Keratinocyte (primary cell): ENCODE data around the gene PAIP2. TPM values are rescaled to one million over a fixed set of nuclear protein-coding genes. Genes with fewer than 3 reads are reported as not detected.
A peak's percentile ranks its signal among the peaks of the same experiment; 100 is the strongest.

Experiments used
- DNase-seq: peaks from one replicate; pipeline ENCODE4 v3.0.0-alpha.2; 2011; ENCODE audit warnings: low read depth, missing footprints, low spot score
- FAIRE-seq: peaks from 2 replicates; lab custom pipeline; 2011; peaks lifted over from hg19 to GRCh38; lab: Jason Lieb, UNC
- H2AFZ ChIP-seq: 2 replicates; pipeline ENCODE4 v1.6.0; 2012; ENCODE audit warnings: low read length, control low read depth, inconsistent platforms; ENCODE audit not compliant: control insufficient read depth
- H3K27ac ChIP-seq: 2 replicates; pipeline ENCODE4 v1.5.1; 2011; ENCODE audit warnings: low read length; ENCODE audit not compliant: control insufficient read depth, insufficient read depth
- H3K27me3 ChIP-seq: 3 replicates; pipeline ENCODE4 v1.6.0; 2011; ENCODE audit warnings: low read length; ENCODE audit not compliant: control insufficient read depth, insufficient read depth; ENCODE audit errors: extremely low read depth
- H3K36me3 ChIP-seq, 2 experiments: 2 replicates in 1 of 2; 3 replicates in 1 of 2; pipeline ENCODE4 v1.5.1; 2011; ENCODE audit warnings: low read length in 2 of 2, mild to moderate bottlenecking in 1 of 2; ENCODE audit not compliant: control insufficient read depth in 2 of 2, insufficient read depth in 2 of 2; ENCODE audit errors: extremely low read depth in 1 of 2
- H3K4me1 ChIP-seq: 3 replicates; pipeline ENCODE4 v1.5.1; 2011; ENCODE audit warnings: low read length; ENCODE audit not compliant: control insufficient read depth, insufficient read depth; ENCODE audit errors: extremely low read depth
- H3K4me2 ChIP-seq: 3 replicates; pipeline ENCODE4 v1.6.0; 2011; ENCODE audit warnings: low read depth, low read length; ENCODE audit not compliant: control insufficient read depth, insufficient read depth; ENCODE audit errors: extremely low read depth
- H3K4me3 ChIP-seq, 3 experiments: fragments of 200-600 bp in 1 of 3; sonication (generic) in 1 of 3; 2 replicates in 2 of 3; 3 replicates in 1 of 3; pipeline ENCODE4 v1.5.1; 2011 to 2016; ENCODE audit warnings: low read length in 3 of 3, mild to moderate bottlenecking in 3 of 3, control low read depth in 2 of 3, inconsistent platforms in 1 of 3, low read depth in 1 of 3, mixed read lengths in 1 of 3, mixed run types in 1 of 3, moderate library complexity in 1 of 3; ENCODE audit not compliant: control insufficient read depth in 2 of 3, insufficient read depth in 2 of 3; ENCODE audit errors: extremely low read depth in 1 of 3
- H3K79me2 ChIP-seq: 2 replicates; pipeline ENCODE4 v1.6.0; 2012; ENCODE audit warnings: low read length; ENCODE audit not compliant: control insufficient read depth, insufficient read depth
- H3K9ac ChIP-seq: 3 replicates; pipeline ENCODE4 v1.6.0; 2011; ENCODE audit warnings: low read length; ENCODE audit not compliant: control insufficient read depth, insufficient read depth; ENCODE audit errors: extremely low read depth
- H3K9me1 ChIP-seq: 3 replicates; pipeline ENCODE4 v1.6.0; 2011; ENCODE audit warnings: low read length; ENCODE audit not compliant: control insufficient read depth, insufficient read depth; ENCODE audit errors: extremely low read depth
- H3K9me3 ChIP-seq: 2 replicates; pipeline ENCODE4 v1.5.1; 2012; ENCODE audit warnings: low read depth, low read length; ENCODE audit not compliant: control insufficient read depth
- H4K20me1 ChIP-seq: 3 replicates; pipeline ENCODE4 v1.6.0; 2011; ENCODE audit warnings: low read length; ENCODE audit not compliant: control insufficient read depth, insufficient read depth; ENCODE audit errors: extremely low read depth
- EZH2 ChIP-seq: IDR thresholded peaks from one replicate; pipeline ENCODE4 v1.6.1; 2012; ENCODE audit warnings: inconsistent platforms, mild to moderate bottlenecking, low read length, moderate library complexity
- dilution Hi-C: fragments of 300-500 bp; cut with MboI; formaldehyde crosslinking; loops from one replicate; pipeline ENCODE4 v1.7.0; 2020; ENCODE audit warnings: low sequenced_read_pairs; ENCODE audit not compliant: extremely low pct_ligation_motif_present
- polyA plus RNA-seq, 5 experiments: library from polyadenylated mRNA; depleted of rRNA in 3 of 5; stranded (reverse) in 3 of 5; stranded (forward) in 1 of 5; unstranded in 1 of 5; fragments of >200 nt; gene quantifications; 1 replicate in 1 of 5; 2 replicates in 3 of 5; 3 replicates in 1 of 5; pipeline versions ENCODE4 v1.2.1 to v1.2.3, GENCODE V29; 2011 to 2012; ENCODE audit warnings: missing spikeins in 2 of 5, low read depth in 1 of 5, low replicate concordance in 1 of 5
- TF ChIP-seq, protein P1 (sequence below), 3 experiments: IDR thresholded peaks in 1 of 3; conservative IDR thresholded peaks in 1 of 3; optimal IDR thresholded peaks in 1 of 3; 2 replicates in 2 of 3; 3 replicates in 1 of 3; pipeline versions ENCODE3 to v1.5.1; 2011; ENCODE audit warnings: low read length in 3 of 3, mild to moderate bottlenecking in 3 of 3, moderate library complexity in 2 of 3, control low read depth in 1 of 3, inconsistent platforms in 1 of 3; ENCODE audit not compliant: insufficient read depth in 2 of 3; ENCODE audit errors: extremely low read depth in 1 of 3

PAIP2 gene
- polyA plus RNA-seq, 1 donor (not counting 4 experiments of a cell fraction or from before 2014, with no cell fraction given), result 65.6 TPM

DNA sequence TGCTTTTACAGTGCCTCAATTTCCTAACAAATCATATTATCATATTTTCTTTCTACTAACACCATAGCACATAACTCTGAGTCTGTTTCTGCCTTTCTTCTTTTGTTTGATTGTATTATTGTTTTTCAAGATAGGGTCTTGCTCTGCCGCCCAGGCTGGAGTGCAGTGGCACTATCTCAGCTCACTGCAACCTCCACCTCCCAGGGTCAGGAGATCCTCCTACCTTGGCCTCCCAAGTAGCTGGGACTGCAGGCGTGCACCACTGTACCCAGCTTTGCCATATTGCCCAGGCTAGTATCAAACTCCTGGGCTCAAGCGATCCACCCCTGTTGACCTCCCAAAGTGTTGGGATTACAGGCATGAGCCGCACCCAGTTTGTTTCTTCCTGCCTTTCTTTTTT lies 18.7 kb downstream of the PAIP2 start:
- no peak overlapping the region for H2AFZ ChIP-seq
- dilution Hi-C loops, result no loop called here
- no peak for DNase-seq
- TF ChIP-seq EZH2, result no peak
- TF ChIP-seq, protein P1, sequence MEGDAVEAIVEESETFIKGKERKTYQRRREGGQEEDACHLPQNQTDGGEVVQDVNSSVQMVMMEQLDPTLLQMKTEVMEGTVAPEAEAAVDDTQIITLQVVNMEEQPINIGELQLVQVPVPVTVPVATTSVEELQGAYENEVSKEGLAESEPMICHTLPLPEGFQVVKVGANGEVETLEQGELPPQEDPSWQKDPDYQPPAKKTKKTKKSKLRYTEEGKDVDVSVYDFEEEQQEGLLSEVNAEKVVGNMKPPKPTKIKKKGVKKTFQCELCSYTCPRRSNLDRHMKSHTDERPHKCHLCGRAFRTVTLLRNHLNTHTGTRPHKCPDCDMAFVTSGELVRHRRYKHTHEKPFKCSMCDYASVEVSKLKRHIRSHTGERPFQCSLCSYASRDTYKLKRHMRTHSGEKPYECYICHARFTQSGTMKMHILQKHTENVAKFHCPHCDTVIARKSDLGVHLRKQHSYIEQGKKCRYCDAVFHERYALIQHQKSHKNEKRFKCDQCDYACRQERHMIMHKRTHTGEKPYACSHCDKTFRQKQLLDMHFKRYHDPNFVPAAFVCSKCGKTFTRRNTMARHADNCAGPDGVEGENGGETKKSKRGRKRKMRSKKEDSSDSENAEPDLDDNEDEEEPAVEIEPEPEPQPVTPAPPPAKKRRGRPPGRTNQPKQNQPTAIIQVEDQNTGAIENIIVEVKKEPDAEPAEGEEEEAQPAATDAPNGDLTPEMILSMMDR (optimal IDR thresholded peaks at IDR 0.05 in 1 of 3, IDR thresholded peaks at IDR 0.05 in 1 of 3, conservative IDR thresholded peaks at IDR 0.05 in 1 of 3; ENCODE audit: extremely low read depth in 1 of 3, insufficient read depth in 2 of 3, low read length in 3 of 3), result no peak
- no peak for FAIRE-seq
- no peak overlapping the region for H3K9ac ChIP-seq
- H4K20me1 ChIP-seq, result no peaks in the 10 kb centered on the region
- H3K4me1 ChIP-seq, result no peaks in the 10 kb centered on the region
- peaks cover 2 to 3% of the 10 kb centered on the region in 2 experiments for H3K36me3 ChIP-seq
- H3K27me3 ChIP-seq, result no peaks in the 10 kb centered on the region
- H3K9me1 ChIP-seq, result no peaks in the 10 kb centered on the region
- H3K79me2 ChIP-seq, result peaks cover 51% of the 10 kb centered on the region
- H3K4me3 ChIP-seq, result no peak overlapping the region
- H3K4me2 ChIP-seq, result no peak overlapping the region
- no peaks in the 10 kb centered on the region for H3K9me3 ChIP-seq
- H3K27ac ChIP-seq, result no peak overlapping the region

- dilution Hi-C loops, result no loop called here
These were observed 20.3 kb downstream of the PAIP2 start for GRCh38 chr5:139361835-139362429.

More at GRCh38 chr5:139361835-139362429, 20.3 kb downstream of the PAIP2 start:
- Histone ChIP-seq H4K20me1 (no peaks in the 10 kb centered on the region), H3K27me3 (no peaks in the 10 kb centered on the region), H3K9me3 (no peaks in the 10 kb centered on the region), H3K4me3 (no peak overlapping the region), H2AFZ (no peak overlapping the region), H3K36me3 (peaks cover 7 to 8% of the 10 kb centered on the region in 2 experiments), H3K4me1 (no peaks in the 10 kb centered on the region), H3K27ac (peak overlapping the region; percentile 28), H3K9ac (no peak overlapping the region), H3K4me2 (no peak overlapping the region), H3K79me2 (peaks cover 39% of the 10 kb centered on the region), H3K9me1 (no peaks in the 10 kb centered on the region)
- FAIRE-seq (no peak), DNase-seq (no peak)
- TF ChIP-seq, protein P1 (optimal IDR thresholded peaks at IDR 0.05 in 1 of 3, IDR thresholded peaks at IDR 0.05 in 1 of 3, conservative IDR thresholded peaks at IDR 0.05 in 1 of 3; ENCODE audit: extremely low read depth in 1 of 3, insufficient read depth in 2 of 3, low read length in 3 of 3), result no peak
- TF ChIP-seq EZH2, result no peak
